Neuronal stem cell (in vitro differentiated cells): ENCODE data around the gene ZNF436.
A peak's percentile ranks its signal among the peaks of the same experiment; 100 is the strongest.

ENCODE experiments used
- DNase-seq: peaks from one replicate; pipeline ENCODE4 v3.0.0-alpha.2; 2013; ENCODE audit warnings: low spot score
- H2AFZ ChIP-seq: one replicate; pipeline ENCODE4 v1.6.1; 2013; ENCODE audit warnings: mild to moderate bottlenecking, low read length, inconsistent platforms
- H2AK5ac ChIP-seq: 2 replicates; pipeline ENCODE4 v1.6.1; 2013; ENCODE audit warnings: low read depth, mild to moderate bottlenecking, inconsistent platforms, low read length, moderate library complexity, mixed read lengths
- H2BK120ac ChIP-seq: 2 replicates; pipeline ENCODE4 v1.6.1; 2013; ENCODE audit warnings: low read depth, mild to moderate bottlenecking, inconsistent platforms, low read length, moderate library complexity, mixed read lengths
- H2BK12ac ChIP-seq: one replicate; pipeline ENCODE4 v1.6.1; 2013; ENCODE audit warnings: low read length, inconsistent platforms
- H2BK15ac ChIP-seq: 2 replicates; pipeline ENCODE4 v1.6.1; 2013; ENCODE audit warnings: mild to moderate bottlenecking, low read length, inconsistent platforms, mixed read lengths
- H2BK5ac ChIP-seq: one replicate; pipeline ENCODE4 v1.6.1; 2013; ENCODE audit warnings: inconsistent platforms, mild to moderate bottlenecking, low read length, moderate library complexity
- H3K14ac ChIP-seq: one replicate; pipeline ENCODE4 v1.6.1; 2013; ENCODE audit warnings: low read length, inconsistent platforms
- H3K18ac ChIP-seq: 2 replicates; pipeline ENCODE4 v1.6.1; 2013; ENCODE audit warnings: low read length, inconsistent platforms
- H3K23ac ChIP-seq: 2 replicates; pipeline ENCODE4 v1.6.1; 2013; ENCODE audit warnings: low read depth, mild to moderate bottlenecking, mixed read lengths, low read length, inconsistent platforms; ENCODE audit not compliant: poor library complexity
- H3K27ac ChIP-seq: replicated peaks from 3 replicates; pipeline ENCODE4 v1.5.1; 2013; ENCODE audit warnings: low read length, inconsistent platforms
- H3K27me3 ChIP-seq, 3 experiments: 2 replicates each; pipeline ENCODE4 v1.6.1; 2013; ENCODE audit warnings: low read length in 3 of 3, mild to moderate bottlenecking in 2 of 3, inconsistent platforms in 1 of 3, low read depth in 1 of 3, mixed read lengths in 1 of 3, moderate library complexity in 1 of 3; ENCODE audit not compliant: control insufficient read depth in 3 of 3, insufficient read depth in 3 of 3
- H3K36me3 ChIP-seq, 2 donors: replicated peaks in 1 of 2; 2 replicates each; pipeline ENCODE4 v1.6.1; 2013; ENCODE audit warnings: low read length in 2 of 2; ENCODE audit not compliant: control insufficient read depth in 2 of 2, insufficient read depth in 2 of 2
- H3K4ac ChIP-seq: 2 replicates; pipeline ENCODE4 v1.6.1; 2013; ENCODE audit warnings: inconsistent platforms, mild to moderate bottlenecking, low read length, moderate library complexity
- H3K4me1 ChIP-seq, 2 donors: 1 replicate in 1 of 2; 2 replicates in 1 of 2; pipeline ENCODE4 v1.6.1; 2013; ENCODE audit warnings: low read length in 2 of 2, low read depth in 1 of 2; ENCODE audit not compliant: control insufficient read depth in 2 of 2, insufficient read depth in 1 of 2
- H3K4me2 ChIP-seq: one replicate; pipeline ENCODE4 v1.6.1; 2013; ENCODE audit warnings: mild to moderate bottlenecking, low read length, inconsistent platforms; ENCODE audit not compliant: insufficient read depth, poor library complexity, severe bottlenecking
- H3K4me3 ChIP-seq, 2 donors: 2 replicates each; pipeline ENCODE4 v1.5.1; 2013; ENCODE audit warnings: low read length in 2 of 2, mild to moderate bottlenecking in 2 of 2, inconsistent platforms in 1 of 2, moderate library complexity in 1 of 2
- H3K79me1 ChIP-seq: one replicate; pipeline ENCODE4 v1.6.1; 2013; ENCODE audit warnings: low read depth, mild to moderate bottlenecking, inconsistent platforms, low read length, moderate library complexity
- H3K9ac ChIP-seq: one replicate; pipeline ENCODE4 v1.6.1; 2013; ENCODE audit warnings: mild to moderate bottlenecking, low read depth, low read length, inconsistent platforms; ENCODE audit not compliant: poor library complexity
- H3K9me3 ChIP-seq, 2 donors: replicated peaks in 1 of 2; 2 replicates each; pipeline versions ENCODE3 to v1.6.1; 2013; ENCODE audit warnings: low read length in 2 of 2, mild to moderate bottlenecking in 2 of 2, inconsistent platforms in 1 of 2, low read depth in 1 of 2, mixed read lengths in 1 of 2, moderate library complexity in 1 of 2; ENCODE audit not compliant: control insufficient read depth in 2 of 2, insufficient read depth in 1 of 2
- H4K8ac ChIP-seq: one replicate; pipeline ENCODE4 v1.6.1; 2013; ENCODE audit warnings: low read depth, mild to moderate bottlenecking, inconsistent platforms, low read length, moderate library complexity
- H4K91ac ChIP-seq: one replicate; pipeline ENCODE4 v1.6.1; 2013; ENCODE audit warnings: low read length, low read depth, mild to moderate bottlenecking, inconsistent platforms; ENCODE audit not compliant: poor library complexity
- WGBS, 2 donors: extraction: QIAGEN DNeasy Blood & Tissue Kit; methylation state at CpG; one replicate each; pipeline ENCODE4 v1.1.7; 2013; ENCODE audit warnings: missing lambda C conversion rate in 2 of 2, mixed read lengths in 1 of 2; ENCODE audit not compliant: insufficient read length in 2 of 2, insufficient replicate concordance in 1 of 2; ENCODE audit errors: extremely low coverage in 2 of 2; 5-methylcytosine and 5-hydroxymethylcytosine counted together

ZNF436 gene

DNA sequence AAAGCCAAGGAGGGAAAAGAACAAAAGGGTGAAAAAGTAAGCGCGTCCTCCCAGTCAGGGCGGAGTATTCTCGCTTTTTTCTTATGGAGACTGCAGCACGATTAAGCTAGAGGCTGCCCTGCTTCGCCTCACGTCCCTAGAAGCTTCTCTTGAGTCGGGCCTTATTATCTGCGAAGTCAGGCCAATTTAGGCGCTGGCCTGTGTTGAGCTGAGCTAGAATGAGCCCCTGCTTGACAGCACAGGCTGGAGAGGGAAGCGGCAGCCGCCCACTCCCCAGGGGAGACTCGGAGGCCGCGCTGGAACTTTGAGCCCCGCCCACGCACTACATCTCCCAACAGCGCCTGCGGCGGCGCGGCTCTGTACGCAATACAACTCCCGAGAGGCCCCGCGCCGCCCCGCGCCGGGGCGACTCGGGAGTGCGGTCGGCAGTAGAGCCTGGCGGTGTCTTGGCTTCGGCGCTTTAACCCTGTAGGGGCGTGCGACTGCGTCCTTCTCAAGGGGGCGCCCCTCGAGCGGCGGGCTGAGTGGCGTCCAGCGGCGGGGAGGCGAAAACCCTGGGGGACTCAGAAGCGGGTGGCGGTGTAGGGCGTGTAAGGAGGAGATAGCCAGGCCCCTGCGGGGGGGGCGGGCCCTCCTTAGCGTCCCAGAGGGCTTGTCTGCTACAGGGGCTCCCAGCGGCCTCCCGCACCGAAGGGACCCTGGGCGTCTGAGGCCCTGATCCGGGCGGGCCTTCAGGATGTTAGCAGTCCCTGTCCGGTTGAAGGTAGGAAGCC is 888 bp downstream of the ZNF436 start:
- H3K79me1 ChIP-seq = no peaks in the 10 kb centered on the region
- H3K4me1 ChIP-seq = peaks cover 28 to 29% of the 10 kb centered on the region in 2 donors
- H2AK5ac ChIP-seq = peak overlapping the region; percentile 87
- peaks cover 3 to 32% of the 10 kb centered on the region in 2 donors for H3K9me3 ChIP-seq
- peak overlapping the region; percentile 2 for H2BK15ac ChIP-seq
- DNase-seq = peak; percentile 93
- H2BK5ac ChIP-seq = peak overlapping the region; percentile 85
- peak overlapping the region; percentile 77 for H3K23ac ChIP-seq
- peak overlapping the region; percentile 86 for H3K14ac ChIP-seq
- H3K18ac ChIP-seq = peak overlapping the region; percentile 99
- peak overlapping the region; percentile 90 for H2AFZ ChIP-seq
- peak overlapping the region; percentile 89 for H3K4me2 ChIP-seq
- H3K36me3 ChIP-seq = peaks cover 0 to 48% of the 10 kb centered on the region in 2 donors
- H3K4ac ChIP-seq = peak overlapping the region; percentile 84
- peak overlapping the region; percentile 45 for H4K8ac ChIP-seq
- no peak overlapping the region for H4K91ac ChIP-seq
- peak overlapping the region; percentile 12 for H2BK120ac ChIP-seq
- H3K27me3 ChIP-seq = no peaks in the 10 kb centered on the region
- peak overlapping the region; percentile 99 for H3K27ac ChIP-seq
- WGBS, 2 donors = no CpG with 5 or more reads among the region's 61 CpGs
- peak overlapping the region; percentile 85 to 90 for H3K4me3 ChIP-seq
- H3K9ac ChIP-seq = peak overlapping the region; percentile 87
- H2BK12ac ChIP-seq = no peak overlapping the region

- Histone ChIP-seq H4K91ac (no peak overlapping the region), H2BK12ac (no peak overlapping the region), H2BK15ac (no peak overlapping the region), H3K27me3 (no peaks in the 10 kb centered on the region), H3K18ac (peak overlapping the region; percentile 99), H3K4me3 (peak overlapping the region; percentile 85 to 86), H3K23ac (peak overlapping the region; percentile 76), H2AK5ac (no peak overlapping the region), H2AFZ (peak overlapping the region; percentile 90), H2BK120ac (peak overlapping the region; percentile 12), H3K4me2 (peak overlapping the region; percentile 89), H3K9ac (peak overlapping the region; percentile 87), H3K4me1 (peaks cover 27 to 29% of the 10 kb centered on the region in 2 donors), H3K9me3 (peaks cover 5 to 39% of the 10 kb centered on the region in 2 donors), H2BK5ac (peak overlapping the region; percentile 85), H3K4ac (no peak overlapping the region), H3K79me1 (no peaks in the 10 kb centered on the region), H3K27ac (peak overlapping the region; percentile 99), H3K14ac (no peak overlapping the region), H4K8ac (no peak overlapping the region), H3K36me3 (peaks cover under 1 to 54% of the 10 kb centered on the region in 2 donors)
- peak; percentile 98 for DNase-seq
- no CpG with 5 or more reads among the region's 41 CpGs for WGBS, 2 donors
Measured at GRCh38 chr1:23367791-23368561, 1.7 kb downstream of the ZNF436 start.

DNA sequence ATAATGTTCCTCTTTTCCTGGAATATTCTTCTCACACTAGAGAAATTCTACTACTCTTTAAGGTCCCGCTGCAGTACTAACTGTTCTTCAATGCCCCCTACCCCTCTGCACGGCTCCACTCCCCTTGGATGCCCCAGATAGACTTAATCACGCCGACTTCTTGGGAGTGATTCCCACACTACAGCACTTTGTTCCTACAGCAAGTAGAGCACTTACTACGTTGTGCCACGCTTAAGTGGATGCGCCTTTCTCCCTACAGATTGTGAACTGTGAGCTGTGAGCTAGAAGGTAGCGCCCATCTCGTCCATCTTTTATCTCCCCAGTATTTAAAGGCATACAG is 2.2 kb downstream of the ZNF436 start:
- peak overlapping the region; percentile 70 for H2AFZ ChIP-seq
- peak overlapping the region; percentile 65 for H3K4me2 ChIP-seq
- H4K91ac ChIP-seq = no peak overlapping the region
- H3K9me3 ChIP-seq = peaks cover 11 to 44% of the 10 kb centered on the region in 2 donors
- no peak overlapping the region for H3K9ac ChIP-seq
- H3K4me3 ChIP-seq = peak overlapping the region; percentile 74 to 85
- no peak overlapping the region for H3K23ac ChIP-seq
- no peaks in the 10 kb centered on the region for H3K79me1 ChIP-seq
- H2AK5ac ChIP-seq = no peak overlapping the region
- peaks cover 6 to 57% of the 10 kb centered on the region in 2 donors for H3K36me3 ChIP-seq
- peaks cover 23 to 29% of the 10 kb centered on the region in 2 donors for H3K4me1 ChIP-seq
- no peaks in the 10 kb centered on the region for H3K27me3 ChIP-seq
- no peak overlapping the region for H3K4ac ChIP-seq
- H2BK120ac ChIP-seq = peak overlapping the region; percentile 12
- peak overlapping the region; percentile 8 for H2BK5ac ChIP-seq
- no CpG with 5 or more reads among the region's 9 CpGs for WGBS, 2 donors
- H4K8ac ChIP-seq = no peak overlapping the region
- H2BK12ac ChIP-seq = no peak overlapping the region
- no peak overlapping the region for H3K14ac ChIP-seq
- DNase-seq = no peak
- H2BK15ac ChIP-seq = no peak overlapping the region
- H3K18ac ChIP-seq = peak overlapping the region; percentile 66
- H3K27ac ChIP-seq = peak overlapping the region; percentile 91

DNA sequence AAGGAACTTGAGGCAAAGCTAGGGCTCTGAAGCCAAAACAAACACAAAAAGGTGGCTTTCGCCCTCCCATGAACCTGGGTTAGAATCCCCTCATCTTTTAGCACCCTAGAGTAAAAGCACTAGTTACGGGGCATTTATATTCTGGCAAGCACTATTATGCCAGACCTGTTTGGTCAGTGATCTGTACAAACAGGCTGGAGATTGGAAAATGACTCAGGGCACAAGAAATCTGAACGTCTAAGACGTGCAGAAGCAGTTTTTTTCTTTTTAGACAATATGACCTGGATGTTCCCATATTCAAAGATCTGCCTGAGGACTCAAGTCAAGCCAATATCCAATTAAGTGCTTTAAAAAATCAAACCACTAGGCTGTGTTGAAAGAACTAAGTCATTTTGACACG is 3.0 kb downstream of the ZNF436 start:
- no peak overlapping the region for H2BK120ac ChIP-seq
- H3K36me3 ChIP-seq = peaks cover 14 to 57% of the 10 kb centered on the region in 2 donors
- H3K4ac ChIP-seq = no peak overlapping the region
- no peak overlapping the region for H2BK15ac ChIP-seq
- peak overlapping the region; percentile 30 for H3K27ac ChIP-seq
- no peak overlapping the region for H2AK5ac ChIP-seq
- DNase-seq = no peak
- H3K27me3 ChIP-seq = no peaks in the 10 kb centered on the region
- no CpG with 5 or more reads among the region's 5 CpGs for WGBS, 2 donors
- H3K79me1 ChIP-seq = no peaks in the 10 kb centered on the region
- H3K23ac ChIP-seq = no peak overlapping the region
- H3K4me1 ChIP-seq = peaks cover 17 to 22% of the 10 kb centered on the region in 2 donors
- no peak overlapping the region for H2BK12ac ChIP-seq
- H3K18ac ChIP-seq = no peak overlapping the region
- H3K9ac ChIP-seq = no peak overlapping the region
- no peak overlapping the region for H3K4me3 ChIP-seq
- peaks cover 19 to 53% of the 10 kb centered on the region in 2 donors for H3K9me3 ChIP-seq
- H2BK5ac ChIP-seq = no peak overlapping the region
- no peak overlapping the region for H3K14ac ChIP-seq
- no peak overlapping the region for H4K91ac ChIP-seq
- H2AFZ ChIP-seq = no peak overlapping the region
- H3K4me2 ChIP-seq = no peak overlapping the region
- H4K8ac ChIP-seq = no peak overlapping the region
